D721Med (cell line): ENCODE measurements around the gene MOB3A.
"Not testable (repeated sequence)": the region's sequence is repeated elsewhere in the genome, so short reads cannot be mapped to it uniquely, and the experiment has no call there.

ENCODE experiments used
- DNase-seq: peaks from one replicate; pipeline ENCODE4 v3.0.0; 2011; ENCODE audit warnings: low spot score; ENCODE audit not compliant: insufficient read length
- FAIRE-seq: peaks from 2 replicates; lab custom pipeline; 2011; peaks lifted over from hg19 to GRCh38; lab: Jason Lieb, UNC
- CTCF ChIP-seq: IDR thresholded peaks from 2 replicates; pipeline ENCODE4 v1.5.1; 2012; ENCODE audit warnings: mild to moderate bottlenecking, control low read depth; ENCODE audit not compliant: insufficient read depth; ENCODE audit errors: missing control alignments

MOB3A gene

DNA sequence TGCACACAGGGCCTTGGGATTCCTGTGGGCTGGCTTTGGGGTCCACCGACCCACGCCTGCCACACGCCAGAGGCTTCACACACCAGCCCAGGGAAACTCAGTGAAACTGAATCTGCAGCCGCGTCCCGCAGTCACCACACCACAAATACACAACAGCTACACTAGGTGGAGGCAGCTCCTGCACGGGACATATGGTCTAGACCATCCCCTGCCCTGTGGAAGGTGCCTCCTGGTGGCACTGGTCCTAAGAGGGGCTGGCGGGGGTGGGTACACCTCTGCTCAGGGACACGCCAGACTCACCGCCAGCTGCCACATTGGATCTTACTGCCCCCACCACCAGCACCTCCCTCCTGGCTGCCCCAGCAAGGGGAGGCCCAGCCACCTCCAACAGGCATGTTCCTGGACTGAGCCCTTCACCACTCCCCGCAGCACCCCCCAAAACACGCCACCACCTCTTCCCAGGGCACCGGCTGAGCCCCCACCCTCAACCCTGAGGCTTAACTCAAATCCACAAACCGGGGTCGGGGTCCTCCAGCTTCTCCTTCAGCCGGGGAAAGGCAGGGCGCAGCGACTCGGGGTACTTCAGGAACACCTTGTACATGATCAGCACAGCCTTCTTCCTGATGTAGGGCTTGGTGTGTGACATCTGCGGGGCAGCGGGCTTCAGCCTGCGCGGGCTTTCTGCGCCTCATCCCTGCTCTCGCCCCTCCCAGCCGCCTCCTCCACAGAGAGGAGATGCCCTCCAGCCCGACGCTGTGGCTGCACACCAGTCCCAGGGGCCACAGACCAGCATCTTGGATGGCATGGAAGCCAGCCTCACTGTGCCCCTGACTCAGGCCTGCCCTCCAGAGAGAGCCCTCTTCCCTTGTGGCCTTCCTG lies 34.0 kb upstream of the MOB3A start:
- FAIRE-seq, result no peak
- TF ChIP-seq CTCF, result no peak
- no peak for DNase-seq

- DNase-seq (no peak), FAIRE-seq (no peak)
- no peak for TF ChIP-seq CTCF
Measured at GRCh38 chr19:2129486-2129885, 33.4 kb upstream of the MOB3A start.

DNA sequence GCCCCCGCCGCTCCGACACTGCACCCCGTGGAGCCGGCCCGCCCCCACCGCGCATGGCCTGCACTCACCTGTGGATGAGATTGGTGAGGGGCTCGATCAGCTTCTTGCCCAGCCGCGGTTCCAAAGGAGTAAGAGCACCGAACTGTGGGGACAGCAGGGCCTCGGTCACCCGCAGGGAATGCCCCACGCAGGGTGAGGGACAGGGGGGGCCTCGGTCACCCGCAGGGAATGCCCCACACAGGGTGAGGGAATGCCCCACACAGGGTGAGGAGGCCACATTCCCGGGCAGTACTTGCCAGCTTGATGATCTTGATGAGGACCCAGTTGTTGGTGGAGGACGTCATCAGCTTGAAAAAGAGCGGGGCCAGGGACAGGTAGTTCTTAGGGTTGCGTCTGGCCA lies 32.9 kb upstream of the MOB3A start:
- no peak for DNase-seq
- no peak for TF ChIP-seq CTCF
- FAIRE-seq, result no peak

- FAIRE-seq, DNase-seq: not testable (repeated sequence)
Measured at GRCh38 chr19:2128252-2128651, 32.1 kb upstream of the MOB3A start.

GRCh38 chr19:2127758-2128157 lies 31.6 kb upstream of the MOB3A start:
- TF ChIP-seq CTCF, result no peak
- no peak for DNase-seq
- no peak for FAIRE-seq

DNA sequence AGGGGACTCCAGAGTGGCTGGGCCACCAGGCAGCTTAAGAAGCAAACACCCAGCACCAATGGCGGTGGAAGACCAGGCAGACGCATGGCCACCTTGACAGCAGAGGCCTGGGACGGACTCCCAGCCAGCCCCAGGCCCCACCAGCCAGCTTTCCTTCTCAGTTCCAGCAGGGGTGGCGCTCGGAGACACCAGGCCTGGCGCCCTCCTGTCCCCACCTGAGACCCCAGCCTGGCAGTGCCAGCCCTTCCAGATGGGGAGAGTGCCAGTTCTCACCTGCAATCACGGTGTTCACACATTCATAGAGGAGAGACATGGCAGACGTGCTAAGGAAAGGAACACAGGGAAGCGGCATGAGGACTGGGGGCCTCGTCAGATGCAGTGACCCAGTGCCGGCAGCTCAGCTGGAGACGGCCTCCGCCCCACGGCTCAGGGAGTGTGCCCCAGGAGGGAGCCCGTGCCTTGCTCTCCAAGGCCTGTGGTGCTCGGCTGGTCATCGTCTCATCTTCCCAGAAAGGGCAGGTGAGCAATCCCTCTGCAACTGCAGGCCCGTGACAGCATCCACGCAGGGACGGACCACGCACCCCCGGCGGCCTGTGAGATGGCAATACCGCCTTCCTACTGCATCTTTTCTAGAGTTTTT lies 30.9 kb upstream of the MOB3A start:
- DNase-seq, result no peak
- TF ChIP-seq CTCF, result no peak
- FAIRE-seq, result no peak

GRCh38 chr19:2123682-2124387 lies 27.7 kb upstream of the MOB3A start:
- FAIRE-seq, result no peak
- no peak for TF ChIP-seq CTCF
- DNase-seq, result no peak
